Measurements from ENCODE around the gene EIF3K.

DNA sequence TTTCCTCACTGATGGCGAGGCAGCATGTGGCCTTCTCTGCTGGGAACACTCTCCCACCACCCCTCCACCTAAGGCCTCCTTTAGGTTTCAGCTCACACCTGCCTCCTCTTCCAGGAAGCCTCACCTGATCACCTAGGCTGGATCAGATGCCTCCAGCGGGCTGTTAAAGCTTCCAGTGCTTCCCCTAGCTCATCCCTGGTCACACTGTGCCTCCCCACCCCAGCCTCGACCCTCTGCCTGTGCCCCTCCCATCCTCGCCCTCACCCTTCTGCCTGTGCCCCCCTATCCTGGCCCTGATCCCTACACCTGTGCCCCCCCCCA lies 35.0 kb upstream of the EIF3K start:
- TF ChIP-seq CTCF (IDR thresholded peaks at IDR 0.05): no peak
- TF ChIP-seq POLR2A (IDR thresholded peaks at IDR 0.05): no peak
